ENCODE results near the gene NRCAM. TPM values are rescaled to one million over a fixed set of nuclear protein-coding genes. Genes with fewer than 3 reads are reported as not detected.

The NRCAM gene
- total RNA-seq, 1 experiment from 2014 or later, result 40.3 TPM

DNA sequence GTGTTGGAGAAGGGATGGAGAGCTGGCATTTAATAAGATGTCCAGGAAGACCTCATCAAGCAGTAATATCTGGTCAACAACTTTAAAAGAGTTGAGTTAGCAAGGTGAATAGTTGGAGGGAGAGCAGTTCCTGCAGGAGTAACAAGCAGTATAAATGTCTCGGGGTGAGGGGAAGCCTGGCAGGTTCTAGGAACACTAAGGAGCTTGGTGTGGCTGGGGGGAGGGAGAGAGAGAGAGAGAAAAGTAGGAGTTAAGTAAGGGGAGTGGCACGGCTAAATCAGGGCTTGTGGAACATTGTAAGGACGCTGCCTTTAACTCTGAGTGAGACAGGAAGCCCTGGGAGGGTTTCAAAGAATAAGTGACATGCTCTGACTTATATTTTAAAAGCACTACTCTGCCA is 304.0 kb downstream of the NRCAM start:
- intact Hi-C loops (cut with micrococcal nuclease; ENCODE audit: unreplicated experiment), result no loop called here
- ChIA-PET POLR2A (ENCODE audit: unreplicated experiment) (no interaction called here), CTCF (interaction anchor here (0.6 kb wide), 1 partner anchor 180 kb away, joined by 3 read pairs; no protein-coding TSS in a partner anchor)
- Histone ChIP-seq H3K4me2 (no peak overlapping the region), H3K27ac (no peak overlapping the region), H3K79me2 (ENCODE audit: low read depth) (no peaks in the 10 kb centered on the region), H3K4me3 (no peak overlapping the region), H3K27me3 (ENCODE audit: insufficient read depth, low read depth) (no peaks in the 10 kb centered on the region), H3K9me2 (ENCODE audit: insufficient read depth) (no peaks in the 10 kb centered on the region), H3K4me1 (replicated peaks; ENCODE audit: insufficient read depth) (no peaks in the 10 kb centered on the region), H3F3A (ENCODE audit: insufficient read depth, low read depth) (no peaks in the 10 kb centered on the region), H2AFZ (no peak overlapping the region), H3K36me3 (ENCODE audit: low read depth) (no peaks in the 10 kb centered on the region; the same call in 1 of the 2 replicates), H4K20me1 (ENCODE audit: insufficient read depth) (no peaks in the 10 kb centered on the region), H3K9me3 (ENCODE audit: insufficient read depth, low read depth) (no peaks in the 10 kb centered on the region)
- BruUV-seq (replicated peaks), result no TSS peak
- TF ChIP-seq CTCF (conservative IDR thresholded peaks at IDR 0.05) (no peak), EZH2 (IDR thresholded peaks at IDR 0.05; ENCODE audit: low read depth) (no peak)
- DNase-seq, result no peak

GRCh38 chr7:108149908-108150307 is 306.3 kb downstream of the NRCAM start:
- no peaks in the 10 kb centered on the region for H3K4me1 ChIP-seq (replicated peaks; ENCODE audit: insufficient read depth)
- CTCF ChIA-PET, result no interaction called here
- no peaks in the 10 kb centered on the region for H3K27me3 ChIP-seq (ENCODE audit: insufficient read depth, low read depth)
- H4K20me1 ChIP-seq (ENCODE audit: insufficient read depth), result no peaks in the 10 kb centered on the region
- H3K79me2 ChIP-seq (ENCODE audit: low read depth), result no peaks in the 10 kb centered on the region
- TF ChIP-seq EZH2 (IDR thresholded peaks at IDR 0.05; ENCODE audit: low read depth), result no peak
- no peak for TF ChIP-seq CTCF (conservative IDR thresholded peaks at IDR 0.05)
- H3K9me2 ChIP-seq (ENCODE audit: insufficient read depth), result no peaks in the 10 kb centered on the region
- no peak overlapping the region for H3K4me2 ChIP-seq
- no peak overlapping the region for H3K4me3 ChIP-seq
- no peaks in the 10 kb centered on the region for H3K9me3 ChIP-seq (ENCODE audit: insufficient read depth, low read depth)
- POLR2A ChIA-PET (ENCODE audit: unreplicated experiment), result no interaction called here
- no peaks in the 10 kb centered on the region for H3K36me3 ChIP-seq (ENCODE audit: low read depth)
- no TSS peak for BruUV-seq (replicated peaks)
- H3K27ac ChIP-seq, result no peak overlapping the region
- no peak overlapping the region for H2AFZ ChIP-seq
- intact Hi-C loops (cut with micrococcal nuclease; ENCODE audit: unreplicated experiment), result loop anchor here (5.0 to 10.0 kb wide), 4 partner anchors 258 to 1205 kb away; partner anchors contain the start of genes CBLL1 and DLD
- H3F3A ChIP-seq (ENCODE audit: insufficient read depth, low read depth), result no peaks in the 10 kb centered on the region
- no peak for DNase-seq

GRCh38 chr7:108149119-108149518 is 307.1 kb downstream of the NRCAM start:
- Histone ChIP-seq H4K20me1 (ENCODE audit: insufficient read depth) (no peaks in the 10 kb centered on the region), H2AFZ (no peak overlapping the region), H3K4me2 (no peak overlapping the region), H3K27ac (no peak overlapping the region), H3K4me3 (no peak overlapping the region), H3K9me3 (ENCODE audit: insufficient read depth, low read depth) (no peaks in the 10 kb centered on the region), H3K4me1 (replicated peaks; ENCODE audit: insufficient read depth) (no peaks in the 10 kb centered on the region), H3K79me2 (ENCODE audit: low read depth) (no peaks in the 10 kb centered on the region), H3K9me2 (ENCODE audit: insufficient read depth) (no peaks in the 10 kb centered on the region), H3K36me3 (ENCODE audit: low read depth) (no peaks in the 10 kb centered on the region), H3K27me3 (ENCODE audit: insufficient read depth, low read depth) (no peaks in the 10 kb centered on the region), H3F3A (ENCODE audit: insufficient read depth, low read depth) (no peaks in the 10 kb centered on the region)
- ChIA-PET POLR2A (ENCODE audit: unreplicated experiment) (no interaction called here), CTCF (no interaction called here)
- TF ChIP-seq EZH2 (IDR thresholded peaks at IDR 0.05; ENCODE audit: low read depth), result no peak
- no peak for TF ChIP-seq CTCF (conservative IDR thresholded peaks at IDR 0.05)
- DNase-seq, result no peak
- intact Hi-C loops (cut with micrococcal nuclease; ENCODE audit: unreplicated experiment), result loop anchor here (5.0 to 10.0 kb wide), 4 partner anchors 257 to 1204 kb away; partner anchors contain the start of genes CBLL1 and DLD
- no TSS peak for BruUV-seq (replicated peaks)

All from PC-9 (cell line).